Loucy (cell line): ENCODE measurements around the gene NLRP9.

Source experiments
- H2AFZ ChIP-seq: fragments of 200-600 bp; sonication (generic); 2 replicates; pipeline ENCODE4 v1.6.0; 2016; ENCODE audit warnings: antibody characterized with exemption, mild to moderate bottlenecking, low read length, moderate library complexity
- H3F3A ChIP-seq: fragments of 200-600 bp; 2 replicates; pipeline ENCODE4 v1.6.0; 2016; ENCODE audit warnings: antibody characterized with exemption, low read depth, mild to moderate bottlenecking
- H3K27me3 ChIP-seq: fragments of 200-600 bp; sonication (generic); 2 replicates; pipeline ENCODE4 v1.6.1; 2014; ENCODE audit warnings: low read length, mild to moderate bottlenecking; ENCODE audit not compliant: insufficient read depth, poor library complexity, severe bottlenecking
- H3K36me3 ChIP-seq: fragments of 200-600 bp; sonication (generic); 2 replicates; pipeline ENCODE4 v1.6.1; 2016; ENCODE audit warnings: low read length; ENCODE audit not compliant: insufficient read depth
- H3K4me1 ChIP-seq: fragments of 200-600 bp; sonication (generic); 2 replicates; pipeline ENCODE4 v1.5.1; 2014; ENCODE audit warnings: low read length, mild to moderate bottlenecking; ENCODE audit not compliant: insufficient read depth, poor library complexity, severe bottlenecking
- H3K4me2 ChIP-seq: fragments of 200-600 bp; sonication (generic); 2 replicates; pipeline ENCODE4 v1.6.0; 2014; ENCODE audit warnings: antibody characterized with exemption, low read length, low read depth, mild to moderate bottlenecking; ENCODE audit not compliant: poor library complexity, severe bottlenecking
- H3K4me3 ChIP-seq: fragments of 200-600 bp; sonication (generic); 2 replicates; pipeline ENCODE4 v1.5.1; 2014; ENCODE audit warnings: low read length, mild to moderate bottlenecking, mixed read lengths; ENCODE audit not compliant: poor library complexity, severe bottlenecking
- H3K79me2 ChIP-seq: fragments of 200-600 bp; sonication (generic); 2 replicates; pipeline ENCODE4 v1.6.1; 2014; ENCODE audit warnings: low read length; ENCODE audit not compliant: insufficient read depth
- H3K9ac ChIP-seq: fragments of 200-600 bp; sonication (generic); 2 replicates; pipeline ENCODE4 v1.6.0; 2014; ENCODE audit warnings: mild to moderate bottlenecking, low read depth, low read length, moderate library complexity; ENCODE audit not compliant: poor library complexity, severe bottlenecking
- H3K9me2 ChIP-seq: fragments of 200-600 bp; sonication (generic); replicated peaks from 2 replicates; pipeline ENCODE4 v1.6.1; 2016; ENCODE audit warnings: low read depth, low read length, mixed read lengths
- H3K9me3 ChIP-seq: fragments of 200-600 bp; sonication (generic); 2 replicates; pipeline ENCODE4 v1.6.1; 2014; ENCODE audit warnings: mild to moderate bottlenecking, antibody characterized with exemption, low read length, low read depth; ENCODE audit not compliant: insufficient read depth
- H4K20me1 ChIP-seq: fragments of 200-600 bp; sonication (generic); 2 replicates; pipeline ENCODE4 v1.6.0; 2014; ENCODE audit warnings: antibody characterized with exemption, low read length, mild to moderate bottlenecking; ENCODE audit not compliant: insufficient read depth, poor library complexity, severe bottlenecking
- CTCF ChIP-seq: fragments of 200-600 bp; sonication (generic); conservative IDR thresholded peaks from 2 replicates; pipeline ENCODE4 v1.5.1; 2014; ENCODE audit warnings: mild to moderate bottlenecking, antibody characterized with exemption, low read length
- EZH2phosphoT487 ChIP-seq: fragments of 200-600 bp; IDR thresholded peaks from 2 replicates; pipeline ENCODE4 v1.6.1; 2018; ENCODE audit warnings: antibody characterized with exemption, mild to moderate bottlenecking, moderate library complexity, borderline replicate concordance

The NLRP9 gene

DNA sequence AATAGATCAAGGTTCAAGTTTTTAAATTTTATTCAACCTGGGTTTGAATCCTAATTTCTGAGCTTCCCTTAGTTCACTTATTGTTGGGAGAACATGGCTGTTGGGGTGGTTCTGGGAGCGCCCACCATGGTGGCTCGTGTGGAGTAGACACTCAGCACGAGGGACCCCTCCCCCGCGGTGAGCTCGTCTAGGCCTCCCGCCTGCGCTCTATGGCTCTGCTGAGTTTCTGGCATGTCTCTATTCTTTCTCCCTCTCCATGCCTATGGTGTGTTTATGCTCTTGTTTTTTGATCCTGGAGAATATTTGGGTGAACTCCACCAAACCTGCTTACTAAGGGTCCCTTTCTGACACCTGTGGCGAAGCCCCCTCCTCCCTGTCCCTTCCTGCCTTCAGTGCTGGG, 64.7 kb downstream of the NLRP9 start:
- no peak overlapping the region for H3K9ac ChIP-seq
- H3K79me2 ChIP-seq = peaks cover 89% of the 10 kb centered on the region

GRCh38 chr19:55672418-55672817, 65.8 kb downstream of the NLRP9 start:
- Histone ChIP-seq H3K36me3 (peaks cover 86% of the 10 kb centered on the region), H3K9me2 (no peaks in the 10 kb centered on the region), H3K4me2 (no peak overlapping the region), H3K27me3 (no peaks in the 10 kb centered on the region), H3K9ac (no peak overlapping the region), H2AFZ (no peak overlapping the region), H3K79me2 (peaks cover 89% of the 10 kb centered on the region), H3K4me3 (no peak overlapping the region), H3K4me1 (peaks cover 4% of the 10 kb centered on the region), H3K9me3 (no peaks in the 10 kb centered on the region), H3F3A (peaks cover 5% of the 10 kb centered on the region; the same call in 1 of the 2 replicates), H4K20me1 (peaks cover 86% of the 10 kb centered on the region)
- TF ChIP-seq EZH2phosphoT487 = no peak
- TF ChIP-seq CTCF = no peak

More for the DNA sequence above, 64.7 kb downstream of the NLRP9 start:
- H4K20me1 ChIP-seq = peaks cover 83% of the 10 kb centered on the region
- H3K9me3 ChIP-seq = no peaks in the 10 kb centered on the region
- TF ChIP-seq EZH2phosphoT487 = no peak
- TF ChIP-seq CTCF = no peak
- H3F3A ChIP-seq = peaks cover 5% of the 10 kb centered on the region; the same call in 1 of the 2 replicates
- no peak overlapping the region for H3K4me3 ChIP-seq
- H3K36me3 ChIP-seq = peaks cover 86% of the 10 kb centered on the region
- H3K4me2 ChIP-seq = no peak overlapping the region
- H3K9me2 ChIP-seq = no peaks in the 10 kb centered on the region
- no peaks in the 10 kb centered on the region for H3K27me3 ChIP-seq
- H2AFZ ChIP-seq = no peak overlapping the region
- H3K4me1 ChIP-seq = peaks cover 4% of the 10 kb centered on the region

DNA sequence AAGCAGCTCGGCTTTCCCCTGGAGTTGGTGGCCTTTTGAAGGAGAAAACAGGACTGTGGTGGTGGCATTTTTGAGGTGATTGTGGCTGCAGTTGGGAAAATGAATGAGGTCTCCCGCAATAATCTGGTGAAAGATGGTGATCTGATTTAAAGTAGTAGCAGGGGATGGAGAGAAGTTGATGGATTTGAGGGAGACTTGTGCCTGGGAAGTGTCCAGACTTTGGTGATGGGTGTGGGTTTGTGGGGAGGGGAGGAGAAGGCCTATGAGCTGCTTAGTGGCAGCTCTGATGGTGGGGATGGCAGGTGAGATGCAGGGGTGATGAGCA, 67.2 kb downstream of the NLRP9 start:
- Histone ChIP-seq H3K4me3 (no peak overlapping the region), H3K9ac (no peak overlapping the region), H3K27me3 (no peaks in the 10 kb centered on the region), H3K9me2 (no peaks in the 10 kb centered on the region), H3K4me1 (no peaks in the 10 kb centered on the region), H3K79me2 (peaks cover 89% of the 10 kb centered on the region), H2AFZ (no peak overlapping the region), H3K9me3 (no peaks in the 10 kb centered on the region), H3K4me2 (no peak overlapping the region), H4K20me1 (peaks cover 92% of the 10 kb centered on the region), H3F3A (peaks cover 5% of the 10 kb centered on the region; the same call in 1 of the 2 replicates), H3K36me3 (peaks cover 87% of the 10 kb centered on the region)
- TF ChIP-seq EZH2phosphoT487 (no peak), CTCF (no peak)
